Hepatocyte (in vitro differentiated cells): ENCODE data around the gene PVALEF. TPM values are rescaled to one million over a fixed set of nuclear protein-coding genes. Genes with fewer than 3 reads are reported as not detected.

Experiments
- DNase-seq: peaks from one replicate; pipeline ENCODE4 v3.0.0-alpha.2; 2016; ENCODE audit warnings: low spot score
- H2AFZ ChIP-seq: fragments of 200-600 bp; sonication (generic); 2 replicates; pipeline ENCODE4 v1.6.0; 2016; ENCODE audit warnings: antibody characterized with exemption, mild to moderate bottlenecking
- H3K27ac ChIP-seq: fragments of 200-600 bp; sonication (generic); 2 replicates; pipeline ENCODE4 v1.5.1; 2016; ENCODE audit warnings: mild to moderate bottlenecking
- H3K27me3 ChIP-seq: fragments of 200-600 bp; sonication (generic); 2 replicates; pipeline ENCODE4 v1.6.1; 2016
- H3K36me3 ChIP-seq: fragments of 200-600 bp; sonication (generic); replicated peaks from 2 replicates; pipeline ENCODE4 v1.5.1; 2016; ENCODE audit warnings: low read depth; ENCODE audit not compliant: insufficient read depth
- H3K4me1 ChIP-seq: fragments of 200-600 bp; sonication (generic); 2 replicates; pipeline ENCODE4 v1.5.1; 2016; ENCODE audit warnings: mild to moderate bottlenecking, moderate library complexity; ENCODE audit not compliant: insufficient read depth
- H3K4me2 ChIP-seq: fragments of 200-600 bp; sonication (generic); 2 replicates; pipeline ENCODE4 v1.6.0; 2016
- H3K4me3 ChIP-seq: fragments of 200-600 bp; sonication (generic); 2 replicates; pipeline ENCODE4 v1.5.1; 2016; ENCODE audit warnings: mild to moderate bottlenecking
- H3K79me2 ChIP-seq: fragments of 200-600 bp; sonication (generic); 2 replicates; pipeline ENCODE4 v1.6.0; 2017; ENCODE audit warnings: mild to moderate bottlenecking
- H3K9me2 ChIP-seq: fragments of 200-600 bp; sonication (generic); replicated peaks from 2 replicates; pipeline ENCODE4 v1.6.0; 2017; ENCODE audit warnings: mild to moderate bottlenecking; ENCODE audit not compliant: insufficient read depth
- H3K9me3 ChIP-seq: fragments of 200-600 bp; sonication (generic); 2 replicates; pipeline ENCODE4 v1.5.1; 2016; ENCODE audit warnings: low read depth, mild to moderate bottlenecking
- H4K20me1 ChIP-seq: fragments of 200-600 bp; sonication (generic); 2 replicates; pipeline ENCODE4 v1.6.0; 2016; ENCODE audit warnings: mild to moderate bottlenecking; ENCODE audit not compliant: insufficient read depth, poor library complexity, severe bottlenecking
- CTCF ChIP-seq: fragments of 200-600 bp; sonication (generic); IDR thresholded peaks from 2 replicates; pipeline ENCODE4 v1.5.1; 2016; ENCODE audit warnings: antibody characterized with exemption, mild to moderate bottlenecking; ENCODE audit not compliant: poor library complexity
- EZH2 ChIP-seq: fragments of 200-600 bp; sonication (generic); IDR thresholded peaks from 2 replicates; pipeline ENCODE4 v1.6.1; 2016; ENCODE audit warnings: antibody characterized with exemption, mild to moderate bottlenecking, borderline replicate concordance
- EZH2phosphoT487 ChIP-seq: fragments of 200-600 bp; sonication (generic); IDR thresholded peaks from one replicate; pipeline ENCODE4 v1.6.1; 2018; ENCODE audit warnings: antibody characterized with exemption, mild to moderate bottlenecking, low read depth, moderate library complexity; ENCODE audit not compliant: unreplicated experiment, severe bottlenecking
- WGBS: methylation state at CpG from one replicate; pipeline ENCODE4 v1.1.6; 2016; ENCODE audit warnings: low lambda C conversion rate; ENCODE audit errors: missing lambda C conversion rate; 5-methylcytosine and 5-hydroxymethylcytosine counted together
- polyA plus RNA-seq: library from polyadenylated mRNA; unstranded; fragments of >200 nt; fragmentation: Nextera tagmentation; extraction: Ambion mirVana; gene quantifications from 2 replicates; pipeline ENCODE4 v1.2.1, GENCODE V29; 2016
- total RNA-seq: library from RNA; depleted of rRNA; stranded (reverse); fragments of >200 nt; gene quantifications from 2 replicates; pipeline ENCODE4 v1.2.3, GENCODE V29; 2014

The PVALEF gene
- total and polyA plus RNA-seq, 2 experiments from 2014 or later: 0.15 TPM; not detected in 1

- Histone ChIP-seq H3K4me3 (no peak overlapping the region), H4K20me1 (no peaks in the 10 kb centered on the region), H3K4me1 (no peaks in the 10 kb centered on the region), H3K79me2 (no peaks in the 10 kb centered on the region), H3K27ac (no peak overlapping the region), H3K9me3 (no peaks in the 10 kb centered on the region), H3K27me3 (no peaks in the 10 kb centered on the region), H3K36me3 (no peaks in the 10 kb centered on the region), H2AFZ (no peak overlapping the region), H3K4me2 (no peak overlapping the region), H3K9me2 (no peaks in the 10 kb centered on the region)
- WGBS: 96% methylated on average over 35 of the region's 37 CpGs
- TF ChIP-seq EZH2 (no peak), EZH2phosphoT487 (no peak)
- DNase-seq: no peak
Observed at GRCh38 chr17:81194941-81195901, 29.9 kb downstream of the PVALEF start.

GRCh38 chr17:81195941-81196495 lies 30.7 kb downstream of the PVALEF start:
- Histone ChIP-seq H3K4me1 (no peaks in the 10 kb centered on the region), H3K79me2 (no peaks in the 10 kb centered on the region), H3K9me3 (no peaks in the 10 kb centered on the region), H3K9me2 (no peaks in the 10 kb centered on the region), H3K27me3 (no peaks in the 10 kb centered on the region), H3K27ac (no peak overlapping the region), H3K4me3 (no peak overlapping the region), H4K20me1 (no peaks in the 10 kb centered on the region), H3K4me2 (no peak overlapping the region), H3K36me3 (no peaks in the 10 kb centered on the region), H2AFZ (no peak overlapping the region)
- no peak for DNase-seq
- TF ChIP-seq EZH2phosphoT487 (no peak), CTCF (no peak), EZH2 (no peak)
- 94% methylated on average over 13 of the region's 14 CpGs for WGBS

GRCh38 chr17:81196505-81197408 lies 31.4 kb downstream of the PVALEF start:
- H3K36me3 ChIP-seq: no peaks in the 10 kb centered on the region
- no peaks in the 10 kb centered on the region for H3K27me3 ChIP-seq
- DNase-seq: no peak
- no peak overlapping the region for H3K27ac ChIP-seq
- 96% methylated on average over 42 of the region's 45 CpGs for WGBS
- no peak overlapping the region for H3K4me2 ChIP-seq
- H3K4me3 ChIP-seq: no peak overlapping the region
- no peaks in the 10 kb centered on the region for H3K9me2 ChIP-seq
- no peak for TF ChIP-seq CTCF
- no peak for TF ChIP-seq EZH2phosphoT487
- no peak for TF ChIP-seq EZH2
- no peaks in the 10 kb centered on the region for H3K4me1 ChIP-seq
- H2AFZ ChIP-seq: no peak overlapping the region
- no peaks in the 10 kb centered on the region for H3K9me3 ChIP-seq
- no peaks in the 10 kb centered on the region for H4K20me1 ChIP-seq
- no peaks in the 10 kb centered on the region for H3K79me2 ChIP-seq
